ENCODE data around the gene ITGA2B. TPM values are rescaled to one million over a fixed set of nuclear protein-coding genes. Genes with fewer than 3 reads are reported as not detected.

ITGA2B gene
- total and polyA plus RNA-seq, 2 of the 4 experiments (the other 2 are of a cell fraction), result under 0.01 to 0.26 TPM

DNA sequence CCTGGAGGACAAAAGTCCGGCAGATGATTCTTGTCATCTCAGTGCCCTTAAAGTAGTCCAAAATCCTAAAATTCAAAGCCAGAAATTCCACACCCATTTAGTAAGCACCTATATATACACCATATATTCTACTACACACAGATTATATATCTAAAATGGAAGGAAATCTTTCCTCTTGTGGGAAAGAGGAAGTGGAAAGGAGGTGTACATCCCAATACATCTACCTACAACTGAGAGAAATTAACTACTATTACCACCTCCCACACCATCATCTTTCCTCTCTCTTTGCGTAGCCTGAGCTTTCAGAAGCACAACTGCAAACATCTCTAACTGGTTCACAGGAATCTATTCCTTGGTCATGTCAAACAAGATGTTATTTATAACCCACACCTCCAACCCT, 5.4 kb upstream of the ITGA2B start:
- H3K23ac ChIP-seq (ENCODE audit: low read depth, low read length), result no peak overlapping the region
- no peak overlapping the region for H3K27ac ChIP-seq (ENCODE audit: insufficient read depth, low read length)
- H3K9me3 ChIP-seq (ENCODE audit: control insufficient read depth, insufficient read depth, low read length), result no peaks in the 10 kb centered on the region
- H3K14ac ChIP-seq (replicated peaks; ENCODE audit: low read depth, low read length), result no peak overlapping the region
- WGBS, 2 experiments (ENCODE audit: extremely low coverage in 2 of 2, insufficient read length in 1 of 2), result 100% methylated on average over 1 of the region's 2 CpGs; no CpG with 5 or more reads in 1 of the 2 experiments
- no peak overlapping the region for H3K4me3 ChIP-seq (ENCODE audit: insufficient read depth, low read depth, low read length)
- no peak overlapping the region for H2AFZ ChIP-seq (replicated peaks; ENCODE audit: low read length, poor library complexity)
- POLR2A ChIA-PET (ENCODE audit: unreplicated experiment), result no interaction called here
- H2AK9ac ChIP-seq (replicated peaks; ENCODE audit: low read depth, low read length, poor library complexity), result no peak overlapping the region
- intact Hi-C loops (cut with micrococcal nuclease), result no loop called here
- H4K91ac ChIP-seq (ENCODE audit: insufficient read depth, low read depth, low read length), result no peak overlapping the region
- H3K4me1 ChIP-seq (ENCODE audit: control insufficient read depth, insufficient read depth, low read length), result no peaks in the 10 kb centered on the region
- dilution Hi-C loops (cut with HindIII; ENCODE audit: low sequenced_read_pairs, unreplicated experiment), result no loop called here
- no peak overlapping the region for H2BK20ac ChIP-seq (ENCODE audit: low read depth, low read length)
- CTCF ChIA-PET, result no interaction called here
- H4K5ac ChIP-seq (ENCODE audit: low read depth, low read length), result no peak overlapping the region
- peaks cover 8% of the 10 kb centered on the region for H3K9me1 ChIP-seq (ENCODE audit: insufficient read depth, low read length)
- H2BK5ac ChIP-seq (ENCODE audit: low read depth, low read length, poor library complexity, severe bottlenecking), result no peak overlapping the region
- H3K4me2 ChIP-seq (ENCODE audit: low read depth, low read length), result no peak overlapping the region
- H2AK5ac ChIP-seq (ENCODE audit: low read depth, low read length), result no peak overlapping the region
- no peak overlapping the region for H4K8ac ChIP-seq (ENCODE audit: low read depth in 2 of 2, low read length in 2 of 2)
- in situ Hi-C loops (cut with MboI; ENCODE audit: low sequenced_read_pairs), result no loop called here
- H3K4ac ChIP-seq (ENCODE audit: low read depth, low read length), result no peak overlapping the region
- H3K27me3 ChIP-seq (ENCODE audit: control insufficient read depth, insufficient read depth, low read length), result no peaks in the 10 kb centered on the region
- no peak overlapping the region for H3K9ac ChIP-seq (ENCODE audit: low read depth, low read length)
- no peak overlapping the region for H3K56ac ChIP-seq (ENCODE audit: extremely low read depth, insufficient read depth, low read length)
- DNase-seq, result no peak
- no peak overlapping the region for H3K18ac ChIP-seq (ENCODE audit: low read depth, low read length)
- no peak for ATAC-seq (ENCODE audit: low read depth)
- peaks cover 0 to 25% of the 10 kb centered on the region in 2 experiments; a peak in 2 of 4 replicates for H3K79me1 ChIP-seq (ENCODE audit: low read depth in 1 of 2, low read length in 2 of 2)
- TF ChIP-seq RFX5 (IDR thresholded peaks at IDR 0.05; ENCODE audit: low read depth, low read length), result no peak
- no peak for TF ChIP-seq RCOR1 (IDR thresholded peaks at IDR 0.05; ENCODE audit: insufficient replicate concordance, low read length)
- TF ChIP-seq POLR2A (IDR thresholded peaks at IDR 0.05; ENCODE audit: low read depth, low read length), result no peak
- TF ChIP-seq NFE2L2 (IDR thresholded peaks at IDR 0.05; ENCODE audit: low read depth, low read length), result no peak
- TF ChIP-seq FOS (IDR thresholded peaks at IDR 0.05; ENCODE audit: low read depth, low read length), result no peak
- no peak for TF ChIP-seq CHD1 (IDR thresholded peaks at IDR 0.05; ENCODE audit: low read depth, low read length)
- no peak for TF ChIP-seq MAFK (IDR thresholded peaks at IDR 0.05; ENCODE audit: low read depth, low read length)
- TF ChIP-seq RAD21 (IDR thresholded peaks at IDR 0.05; ENCODE audit: low read length), result no peak
- TF ChIP-seq, protein P1, sequence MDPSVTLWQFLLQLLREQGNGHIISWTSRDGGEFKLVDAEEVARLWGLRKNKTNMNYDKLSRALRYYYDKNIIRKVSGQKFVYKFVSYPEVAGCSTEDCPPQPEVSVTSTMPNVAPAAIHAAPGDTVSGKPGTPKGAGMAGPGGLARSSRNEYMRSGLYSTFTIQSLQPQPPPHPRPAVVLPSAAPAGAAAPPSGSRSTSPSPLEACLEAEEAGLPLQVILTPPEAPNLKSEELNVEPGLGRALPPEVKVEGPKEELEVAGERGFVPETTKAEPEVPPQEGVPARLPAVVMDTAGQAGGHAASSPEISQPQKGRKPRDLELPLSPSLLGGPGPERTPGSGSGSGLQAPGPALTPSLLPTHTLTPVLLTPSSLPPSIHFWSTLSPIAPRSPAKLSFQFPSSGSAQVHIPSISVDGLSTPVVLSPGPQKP (IDR thresholded peaks at IDR 0.05; ENCODE audit: borderline replicate concordance, low read depth, low read length), result no peak
- TF ChIP-seq MAZ (IDR thresholded peaks at IDR 0.05; ENCODE audit: borderline replicate concordance, low read depth, low read length), result no peak
- TF ChIP-seq BHLHE40 (IDR thresholded peaks at IDR 0.05; ENCODE audit: low read depth, low read length), result no peak
- TF ChIP-seq SMC3 (IDR thresholded peaks at IDR 0.05; ENCODE audit: low read depth, low read length), result no peak
- TF ChIP-seq, protein P2, sequence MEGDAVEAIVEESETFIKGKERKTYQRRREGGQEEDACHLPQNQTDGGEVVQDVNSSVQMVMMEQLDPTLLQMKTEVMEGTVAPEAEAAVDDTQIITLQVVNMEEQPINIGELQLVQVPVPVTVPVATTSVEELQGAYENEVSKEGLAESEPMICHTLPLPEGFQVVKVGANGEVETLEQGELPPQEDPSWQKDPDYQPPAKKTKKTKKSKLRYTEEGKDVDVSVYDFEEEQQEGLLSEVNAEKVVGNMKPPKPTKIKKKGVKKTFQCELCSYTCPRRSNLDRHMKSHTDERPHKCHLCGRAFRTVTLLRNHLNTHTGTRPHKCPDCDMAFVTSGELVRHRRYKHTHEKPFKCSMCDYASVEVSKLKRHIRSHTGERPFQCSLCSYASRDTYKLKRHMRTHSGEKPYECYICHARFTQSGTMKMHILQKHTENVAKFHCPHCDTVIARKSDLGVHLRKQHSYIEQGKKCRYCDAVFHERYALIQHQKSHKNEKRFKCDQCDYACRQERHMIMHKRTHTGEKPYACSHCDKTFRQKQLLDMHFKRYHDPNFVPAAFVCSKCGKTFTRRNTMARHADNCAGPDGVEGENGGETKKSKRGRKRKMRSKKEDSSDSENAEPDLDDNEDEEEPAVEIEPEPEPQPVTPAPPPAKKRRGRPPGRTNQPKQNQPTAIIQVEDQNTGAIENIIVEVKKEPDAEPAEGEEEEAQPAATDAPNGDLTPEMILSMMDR (conservative IDR thresholded peaks at IDR 0.05; ENCODE audit: low read depth, low read length), result no peak
- TF ChIP-seq, protein P3, sequence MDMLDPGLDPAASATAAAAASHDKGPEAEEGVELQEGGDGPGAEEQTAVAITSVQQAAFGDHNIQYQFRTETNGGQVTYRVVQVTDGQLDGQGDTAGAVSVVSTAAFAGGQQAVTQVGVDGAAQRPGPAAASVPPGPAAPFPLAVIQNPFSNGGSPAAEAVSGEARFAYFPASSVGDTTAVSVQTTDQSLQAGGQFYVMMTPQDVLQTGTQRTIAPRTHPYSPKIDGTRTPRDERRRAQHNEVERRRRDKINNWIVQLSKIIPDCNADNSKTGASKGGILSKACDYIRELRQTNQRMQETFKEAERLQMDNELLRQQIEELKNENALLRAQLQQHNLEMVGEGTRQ (IDR thresholded peaks at IDR 0.05; ENCODE audit: low read depth, low read length), result no peak
- TF ChIP-seq MXI1 (IDR thresholded peaks at IDR 0.05; ENCODE audit: borderline replicate concordance, low read depth, low read length), result no peak
- TF ChIP-seq CEBPB (IDR thresholded peaks at IDR 0.05; ENCODE audit: low read depth, low read length), result no peak
- peaks cover 32% of the 10 kb centered on the region for H3K36me3 ChIP-seq (ENCODE audit: control insufficient read depth, insufficient read depth, low read length)
- H4K20me1 ChIP-seq (ENCODE audit: insufficient read depth, low read length), result peaks cover under 1% of the 10 kb centered on the region
- no peak overlapping the region for H2BK120ac ChIP-seq (ENCODE audit: low read depth, low read length)
- no TSS peak for BruUV-seq (replicated peaks)
- no peak overlapping the region for H2BK15ac ChIP-seq (ENCODE audit: low read depth, low read length)
